H1 (cell line): ENCODE measurements around the gene ZGRF1. TPM values are rescaled to one million over a fixed set of nuclear protein-coding genes. Genes with fewer than 3 reads are reported as not detected.

Experiments
- CTCF ChIA-PET: fragments of 300-600 bp; sonication (Branson Sonifier 250); formaldehyde crosslinking; loops from one replicate; lab custom pipeline; 2021; ENCODE audit not compliant: partially characterized antibody; lab: Charles Lee
- POLR2A ChIA-PET: fragments of 300-600 bp; sonication (Branson Sonifier 250); formaldehyde crosslinking; loops from one replicate; lab custom pipeline; 2021; ENCODE audit warnings: inconsistent platforms; ENCODE audit not compliant: partially characterized antibody; lab: Charles Lee
- DNase-seq, 2 experiments: peaks; one replicate each; pipeline versions ENCODE4 v3.0.0 to v3.0.0-alpha.2; 2010 to 2022; ENCODE audit warnings: low spot score in 2 of 2, low read depth in 1 of 2, mixed read lengths in 1 of 2
- FAIRE-seq: peaks from 2 replicates; lab custom pipeline; 2011; peaks lifted over from hg19 to GRCh38; lab: Jason Lieb, UNC
- H2AFZ ChIP-seq: 2 replicates; pipeline ENCODE4 v1.8.1; 2012; ENCODE audit warnings: low read length, inconsistent platforms
- H2AK5ac ChIP-seq: 2 replicates; pipeline ENCODE4 v1.6.1; 2013; ENCODE audit warnings: low read depth, low read length
- H2BK120ac ChIP-seq: replicated peaks from 2 replicates; pipeline ENCODE3; 2013; ENCODE audit warnings: low read depth, low read length, inconsistent platforms
- H2BK12ac ChIP-seq: 2 replicates; pipeline ENCODE4 v1.6.1; 2013; ENCODE audit warnings: low read depth, low read length
- H2BK15ac ChIP-seq: 2 replicates; pipeline ENCODE4 v1.6.1; 2013; ENCODE audit warnings: low read length
- H2BK20ac ChIP-seq: 2 replicates; pipeline ENCODE4 v1.6.1; 2013; ENCODE audit warnings: low read length
- H2BK5ac ChIP-seq: 2 replicates; pipeline ENCODE4 v1.6.1; 2013; ENCODE audit warnings: low read depth, low read length
- H3K14ac ChIP-seq: 2 replicates; pipeline ENCODE4 v1.6.1; 2013; ENCODE audit warnings: inconsistent platforms; ENCODE audit not compliant: insufficient read length
- H3K18ac ChIP-seq: 2 replicates; pipeline ENCODE4 v1.6.1; 2013; ENCODE audit warnings: low read length; ENCODE audit errors: extremely low read depth
- H3K23ac ChIP-seq: 2 replicates; pipeline ENCODE4 v1.6.1; 2013; ENCODE audit warnings: inconsistent platforms; ENCODE audit not compliant: insufficient read length
- H3K23me2 ChIP-seq: 2 replicates; pipeline ENCODE4 v1.6.1; 2013; ENCODE audit warnings: low read depth, low read length
- H3K27ac ChIP-seq: 2 replicates; pipeline ENCODE4 v1.6.1; 2011; ENCODE audit warnings: low read depth, low read length, inconsistent platforms
- H3K27me3 ChIP-seq, 4 experiments: replicated peaks in 1 of 4; 1 replicate in 1 of 4; 2 replicates in 3 of 4; pipeline versions ENCODE4 v1.6.1 to v1.8.1; 2011 to 2013; ENCODE audit warnings: low read length in 3 of 4, mild to moderate bottlenecking in 3 of 4, inconsistent platforms in 2 of 4, mixed read lengths in 2 of 4, moderate library complexity in 1 of 4; ENCODE audit not compliant: control insufficient read depth in 3 of 4, insufficient read depth in 3 of 4; ENCODE audit errors: extremely low read depth in 1 of 4
- H3K36me3 ChIP-seq, 4 experiments: 2 replicates each; pipeline versions ENCODE4 v1.6.1 to v1.8.1; 2011 to 2013; ENCODE audit warnings: mild to moderate bottlenecking in 4 of 4, low read length in 3 of 4, moderate library complexity in 2 of 4, control low read depth in 1 of 4, inconsistent platforms in 1 of 4; ENCODE audit not compliant: insufficient read depth in 4 of 4, control insufficient read depth in 2 of 4
- H3K4ac ChIP-seq: replicated peaks from 2 replicates; pipeline ENCODE3; 2013; ENCODE audit warnings: low read length, low read depth, mixed read lengths, inconsistent platforms; ENCODE audit not compliant: insufficient read length
- H3K4me1 ChIP-seq, 4 experiments: replicated peaks in 1 of 4; 1 replicate in 1 of 4; 2 replicates in 3 of 4; pipeline versions ENCODE4 v1.6.1 to v1.8.1; 2011 to 2013; ENCODE audit warnings: low read length in 3 of 4, inconsistent platforms in 2 of 4, mixed read lengths in 1 of 4; ENCODE audit not compliant: insufficient read depth in 4 of 4, control insufficient read depth in 3 of 4
- H3K4me2 ChIP-seq, 2 experiments: 2 replicates each; pipeline versions ENCODE4 v1.6.1 to v1.8.1; 2011 to 2013; ENCODE audit warnings: low read depth in 2 of 2, low read length in 2 of 2, control low read depth in 1 of 2, inconsistent platforms in 1 of 2, mild to moderate bottlenecking in 1 of 2; ENCODE audit not compliant: insufficient read depth in 1 of 2
- H3K4me3 ChIP-seq, 4 experiments: fragments of 200-600, 300-600 bp in 1 of 4; sonication (generic), shearing (Covaris generic), sonication (Bioruptor Twin) in 1 of 4; 2 replicates each; pipeline versions ENCODE4 v1.5.1 to v1.8.1; 2011 to 2016; ENCODE audit warnings: low read length in 4 of 4, low read depth in 3 of 4, control low read depth in 2 of 4, inconsistent platforms in 2 of 4, mild to moderate bottlenecking in 2 of 4, mixed read lengths in 1 of 4, moderate library complexity in 1 of 4; ENCODE audit not compliant: insufficient read depth in 2 of 4; ENCODE audit errors: extremely low read depth in 1 of 4
- H3K56ac ChIP-seq: replicated peaks from 2 replicates; pipeline ENCODE3; 2013; ENCODE audit warnings: low read depth, mild to moderate bottlenecking, mixed read lengths, low read length, inconsistent platforms; ENCODE audit not compliant: insufficient read length
- H3K79me1 ChIP-seq: 2 replicates; pipeline ENCODE4 v1.6.1; 2013; ENCODE audit warnings: low read depth, low read length, control low read depth
- H3K79me2 ChIP-seq, 2 experiments: 2 replicates each; pipeline versions ENCODE4 v1.6.1 to v1.8.1; 2012 to 2013; ENCODE audit warnings: low read length in 2 of 2, mild to moderate bottlenecking in 2 of 2, inconsistent platforms in 1 of 2; ENCODE audit not compliant: insufficient read depth in 2 of 2, control insufficient read depth in 1 of 2
- H3K9ac ChIP-seq, 4 experiments: replicated peaks in 1 of 4; 1 replicate in 1 of 4; 2 replicates in 3 of 4; pipeline versions ENCODE4 v1.6.1 to v1.8.1; 2011 to 2013; ENCODE audit warnings: low read depth in 3 of 4, low read length in 3 of 4, control low read depth in 2 of 4, mild to moderate bottlenecking in 2 of 4, moderate library complexity in 2 of 4, inconsistent platforms in 1 of 4; ENCODE audit errors: extremely low read depth in 1 of 4
- H3K9me3 ChIP-seq, 2 experiments: 2 replicates each; pipeline versions ENCODE4 v1.6.1 to v1.8.1; 2012 to 2013; ENCODE audit warnings: mild to moderate bottlenecking in 2 of 2, moderate library complexity in 2 of 2, control low read depth in 1 of 2, inconsistent platforms in 1 of 2, low read depth in 1 of 2, low read length in 1 of 2, mixed read lengths in 1 of 2; ENCODE audit not compliant: insufficient read depth in 2 of 2
- H4K20me1 ChIP-seq, 2 experiments: replicated peaks in 1 of 2; 2 replicates each; pipeline versions ENCODE3 to v1.8.1; 2011 to 2013; ENCODE audit warnings: inconsistent platforms in 2 of 2, low read length in 2 of 2, mild to moderate bottlenecking in 1 of 2; ENCODE audit not compliant: insufficient read depth in 2 of 2, control insufficient read depth in 1 of 2
- H4K5ac ChIP-seq: 2 replicates; pipeline ENCODE4 v1.6.1; 2013; ENCODE audit warnings: low read length, low read depth, mixed read lengths, inconsistent platforms; ENCODE audit not compliant: insufficient read length
- H4K8ac ChIP-seq: 2 replicates; pipeline ENCODE4 v1.8.0; 2013; ENCODE audit warnings: mild to moderate bottlenecking, moderate library complexity, low read length, inconsistent platforms; ENCODE audit not compliant: insufficient read depth; ENCODE audit errors: extremely low read depth
- H4K91ac ChIP-seq: replicated peaks from 2 replicates; pipeline ENCODE3; 2013; ENCODE audit warnings: low read length, mixed read lengths, inconsistent platforms; ENCODE audit not compliant: insufficient read length
- ASH2L ChIP-seq: fragments of 200-600, 300-600 bp; sonication (generic); IDR thresholded peaks from one replicate; pipeline ENCODE4 v1.7.1; 2017; ENCODE audit warnings: low read length
- CTBP2 ChIP-seq: IDR thresholded peaks from 2 replicates; pipeline ENCODE4 v1.7.0; 2011; ENCODE audit warnings: borderline replicate concordance, mild to moderate bottlenecking, moderate library complexity, mixed read lengths, low read length; ENCODE audit not compliant: insufficient read depth, insufficient read length
- FOSL1 ChIP-seq: IDR thresholded peaks from 2 replicates; pipeline ENCODE4 v1.6.1; 2011; ENCODE audit warnings: mild to moderate bottlenecking, low read depth, low read length, moderate library complexity; ENCODE audit not compliant: insufficient read depth
- GABPA ChIP-seq: IDR thresholded peaks from 2 replicates; pipeline ENCODE4 v1.6.1; 2011; ENCODE audit warnings: mild to moderate bottlenecking, low read length, moderate library complexity, borderline replicate concordance; ENCODE audit not compliant: insufficient read depth
- JUN ChIP-seq: IDR thresholded peaks from 2 replicates; pipeline ENCODE4 v1.6.1; 2011; ENCODE audit warnings: low read depth, mild to moderate bottlenecking, improper control_type of control experiment, low read length
- KDM5A ChIP-seq: fragments of 200-600 bp; IDR thresholded peaks from 2 replicates; pipeline ENCODE4 v1.7.1; 2012; ENCODE audit warnings: mild to moderate bottlenecking, low read length, inconsistent platforms, mixed read lengths
- POLR2AphosphoS5 ChIP-seq: IDR thresholded peaks from 2 replicates; pipeline ENCODE4 v1.6.1; 2011; ENCODE audit warnings: low read depth, low read length
- SAP30 ChIP-seq: fragments of 300-600 bp; sonication (generic); IDR thresholded peaks from 2 replicates; pipeline ENCODE4 v1.7.1; 2012; ENCODE audit warnings: low read length, moderate library complexity, mild to moderate bottlenecking, inconsistent platforms; ENCODE audit not compliant: insufficient read depth, insufficient replicate concordance
- SP2 ChIP-seq: IDR thresholded peaks from 2 replicates; pipeline ENCODE4 v1.6.1; 2012; ENCODE audit warnings: mild to moderate bottlenecking, low read length, inconsistent platforms
- WGBS, 2 experiments: shearing (Covaris generic) in 1 of 2; methylation state at CpG; one replicate each; pipeline versions ENCODE4 v1.1.6 to v1.1.7; 2013 to 2015; ENCODE audit warnings: low lambda C conversion rate in 2 of 2, mixed read lengths in 2 of 2, inconsistent platforms in 1 of 2, low coverage in 1 of 2, missing lambda C conversion rate in 1 of 2; ENCODE audit not compliant: insufficient replicate concordance in 2 of 2, insufficient coverage in 1 of 2, insufficient read length in 1 of 2; ENCODE audit errors: extremely low coverage in 1 of 2, missing lambda C conversion rate in 1 of 2; 5-methylcytosine and 5-hydroxymethylcytosine counted together
- polyA plus RNA-seq, 7 experiments: library from polyadenylated mRNA; depleted of rRNA in 3 of 7; stranded (reverse) in 5 of 7; unstranded in 2 of 7; fragments of >200 nt in 5 of 7; fragments of 200-250 nt in 2 of 7; gene quantifications; 1 replicate in 5 of 7; 2 replicates in 1 of 7; 4 replicates in 1 of 7; pipeline versions ENCODE4 v1.2.1 to v1.2.3, GENCODE V29; 2011 to 2013; ENCODE audit warnings: missing spikeins in 2 of 7, mixed read lengths in 2 of 7
- total RNA-seq: library from RNA; stranded (reverse); fragmentation: NEBNext Ultra II Directional; extraction: Animal tissue kit (Norgen Biotek cat#: 25700); gene quantifications from 2 replicates; pipeline ENCODE4 v1.2.1, GENCODE V29; 2021
- TF ChIP-seq, protein P1 (sequence below): IDR thresholded peaks from 2 replicates; pipeline ENCODE4 v1.6.1; 2012; ENCODE audit warnings: inconsistent platforms

ZGRF1 gene
- total and polyA plus RNA-seq, 2 of the 8 experiments (the other 6 are each of a cell fraction or from before 2014, with no cell fraction given): 12.0 to 44.6 TPM

DNA sequence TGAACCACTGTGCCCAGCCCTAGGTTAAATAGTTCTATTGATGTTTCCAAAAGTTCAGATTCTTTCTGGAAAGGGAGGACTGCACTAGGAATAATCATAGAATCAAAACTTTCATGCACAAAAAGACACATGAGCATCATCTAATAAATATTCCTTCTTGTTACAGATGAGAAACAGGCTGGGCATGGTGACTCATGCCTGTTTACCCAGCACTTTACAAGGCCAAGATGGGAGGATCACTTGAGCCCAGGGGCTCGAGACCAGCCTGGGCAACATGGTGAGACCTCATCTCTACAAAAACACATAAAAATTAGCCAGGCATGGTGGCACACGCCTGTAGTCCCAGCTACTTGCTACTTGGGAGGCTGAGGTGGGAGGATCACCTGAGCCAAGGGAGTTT lies 27.9 kb upstream of the ZGRF1 start:
- Histone ChIP-seq H3K23me2 (no peaks in the 10 kb centered on the region), H3K56ac (no peak overlapping the region), H3K9ac (no peak overlapping the region), H3K23ac (no peak overlapping the region), H4K20me1 (no peaks in the 10 kb centered on the region), H4K8ac (no peak overlapping the region), H2AK5ac (no peak overlapping the region), H3K27me3 (no peaks in the 10 kb centered on the region), H4K91ac (no peak overlapping the region), H2BK15ac (no peak overlapping the region), H2BK5ac (0 out of 2 replicates have a peak overlapping the region, but pooled peaks have one; percentile 16), H3K14ac (no peak overlapping the region), H2BK20ac (peak overlapping the region; percentile 63; the same call in 1 of the 2 replicates), H2BK12ac (peak overlapping the region; percentile 40; the same call in 1 of the 2 replicates), H3K79me2 (no peaks in the 10 kb centered on the region), H3K18ac (no peak overlapping the region), H2AFZ (no peak overlapping the region), H3K4me2 (no peak overlapping the region), H3K9me3 (no peaks in the 10 kb centered on the region), H2BK120ac (no peak overlapping the region), H3K4me1 (peaks cover 0 to 4% (median 0%) of the 10 kb centered on the region in 4 experiments; a peak in 2 of 7 replicates), H4K5ac (no peak overlapping the region), H3K4ac (no peak overlapping the region), H3K36me3 (no peaks in the 10 kb centered on the region), H3K27ac (no peak overlapping the region), H3K79me1 (no peaks in the 10 kb centered on the region), H3K4me3 (no peak overlapping the region)
- TF ChIP-seq KDM5A (no peak), POLR2AphosphoS5 (no peak), JUN (no peak), SAP30 (no peak), FOSL1 (no peak), ASH2L (no peak), SP2 (no peak), CTBP2 (no peak), GABPA (no peak)
- TF ChIP-seq, protein P1, sequence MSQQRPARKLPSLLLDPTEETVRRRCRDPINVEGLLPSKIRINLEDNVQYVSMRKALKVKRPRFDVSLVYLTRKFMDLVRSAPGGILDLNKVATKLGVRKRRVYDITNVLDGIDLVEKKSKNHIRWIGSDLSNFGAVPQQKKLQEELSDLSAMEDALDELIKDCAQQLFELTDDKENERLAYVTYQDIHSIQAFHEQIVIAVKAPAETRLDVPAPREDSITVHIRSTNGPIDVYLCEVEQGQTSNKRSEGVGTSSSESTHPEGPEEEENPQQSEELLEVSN: no peak
- FAIRE-seq (no peak), DNase-seq (no peak)
- POLR2A ChIA-PET: interaction anchor here (1.9 to 11.0 kb wide), 3 partner anchors 10 to 18 kb away, joined by 4 to 159 read pairs (median 67); no protein-coding TSS in a partner anchor
- CTCF ChIA-PET: interaction anchor here (1.1 kb wide), 1 partner anchor 115 kb away, joined by 4 read pairs; no protein-coding TSS in a partner anchor
- 92% methylated on average over 2 of the region's 2 CpGs; no CpG with 5 or more reads in 1 of the 2 experiments for WGBS, 2 experiments
